HG02571 (cell line): ENCODE data around the gene RAB27A.
"Not testable (repeated sequence)": the region's sequence is repeated elsewhere in the genome, so short reads cannot be mapped to it uniquely, and the experiment has no call there.

Source experiments
- ATAC-seq: cut with Tn5 transposase; IDR thresholded peaks from one replicate; pipeline ENCODE4 v1.9.1; 2021; ENCODE audit warnings: mild to moderate bottlenecking, moderate library complexity; ENCODE audit not compliant: unreplicated experiment

The RAB27A gene

DNA sequence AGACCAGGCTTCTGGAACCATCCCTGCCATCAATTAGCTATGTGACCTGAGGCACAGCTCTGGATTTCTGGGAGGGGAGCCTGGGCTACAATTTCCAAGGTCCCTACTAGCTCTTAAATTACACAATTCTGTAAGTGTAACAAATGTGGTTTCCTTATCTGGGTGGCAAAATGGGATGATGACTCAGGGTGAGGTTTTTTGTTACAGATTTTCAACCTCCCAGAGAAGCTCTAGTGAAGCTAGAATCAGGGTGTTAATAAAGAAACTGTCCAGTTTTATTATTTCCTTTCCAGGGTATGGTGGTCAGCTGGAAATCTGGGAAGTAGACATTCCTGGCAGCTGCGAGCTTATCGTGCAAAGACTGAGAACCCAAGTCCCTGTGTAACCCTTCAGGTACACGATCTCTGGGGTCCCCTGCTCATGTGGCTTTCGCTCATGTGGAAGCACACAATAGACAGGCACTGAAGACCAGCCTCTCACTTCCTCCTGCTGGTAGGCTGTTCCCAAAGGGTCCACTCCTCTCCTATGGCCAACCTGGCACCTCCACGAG, 7.3 kb downstream of the RAB27A start:
- ATAC-seq: no peak

DNA sequence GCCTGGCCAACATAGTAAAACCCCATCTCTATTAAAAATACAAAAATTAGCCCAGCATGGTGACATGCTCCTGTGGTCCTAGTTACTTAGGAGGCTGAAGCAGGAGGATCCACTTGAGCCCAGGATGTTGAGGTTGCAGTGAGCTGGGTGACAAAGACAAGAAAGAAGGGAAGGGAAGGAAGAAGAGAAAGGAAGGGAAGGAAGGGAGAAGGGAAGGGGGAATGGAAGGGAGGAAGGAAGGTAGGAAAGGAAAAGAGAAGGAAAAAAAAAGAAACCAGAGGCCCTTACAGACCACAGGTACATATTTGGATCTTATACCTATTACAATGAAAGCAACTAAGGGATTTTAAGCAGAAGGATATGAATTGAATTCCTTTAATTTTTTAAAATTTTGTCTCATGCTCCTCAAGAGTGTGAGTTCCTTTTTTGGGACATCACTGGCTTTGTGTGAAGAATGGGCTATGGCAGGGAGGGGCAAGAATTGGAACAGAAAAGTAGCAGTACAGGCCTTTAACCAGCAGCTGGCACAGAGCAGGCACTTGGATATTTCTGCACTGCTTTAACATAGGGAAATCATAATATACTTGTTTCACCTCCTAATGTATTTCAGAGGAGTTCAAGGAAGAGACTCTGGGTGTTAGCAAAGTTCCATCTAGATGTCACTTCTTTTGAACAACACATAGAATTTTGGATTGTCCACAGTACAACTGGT, 7.9 kb downstream of the RAB27A start:
- ATAC-seq: no peak

DNA sequence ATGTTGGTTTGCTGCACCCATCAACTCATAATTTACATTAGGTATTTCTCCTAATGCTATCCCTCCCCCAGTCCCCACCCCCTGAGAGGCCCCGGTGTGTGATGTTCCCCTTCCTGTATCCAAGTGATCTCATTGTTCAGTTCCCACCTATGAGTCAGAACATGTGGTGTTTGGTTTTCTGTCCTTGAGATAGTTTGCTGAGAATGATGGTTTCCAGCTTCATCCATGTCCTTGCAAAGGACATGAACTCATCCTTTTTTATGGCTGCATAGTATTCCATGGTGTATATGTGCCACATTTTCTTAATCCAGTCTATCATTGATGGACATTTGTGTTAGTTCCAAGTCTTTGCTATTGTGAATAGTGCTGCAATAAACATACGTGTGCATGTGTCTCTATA, 9.0 kb downstream of the RAB27A start:
- not testable (repeated sequence) for ATAC-seq

DNA sequence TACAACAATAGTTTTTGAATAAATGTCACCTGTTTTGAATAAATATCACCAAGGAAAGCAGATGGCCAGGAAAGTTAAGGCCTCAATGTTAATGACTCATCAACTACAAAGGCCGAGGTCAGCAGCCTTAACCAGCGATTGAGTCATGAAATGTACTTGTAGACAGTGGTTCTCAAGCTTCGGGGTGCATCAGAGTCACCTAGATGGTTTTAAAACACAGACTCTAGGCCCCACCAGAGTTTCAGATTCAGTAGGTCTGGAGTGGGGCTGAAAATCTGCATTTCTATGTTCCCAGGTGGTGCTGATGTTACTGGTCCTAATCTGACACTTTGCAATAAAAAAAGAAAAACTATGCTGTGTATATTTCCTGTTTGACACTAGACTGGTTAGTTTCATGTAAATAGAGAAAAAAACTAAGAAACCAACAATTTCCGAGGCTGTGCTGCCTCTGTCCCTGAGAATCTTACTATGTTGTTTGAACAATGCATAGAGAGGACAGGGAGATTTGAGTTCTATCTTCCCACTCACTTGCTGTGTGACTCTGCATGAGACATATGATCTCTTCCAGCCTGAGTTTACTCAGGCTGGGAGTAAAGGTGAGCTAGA, 9.8 kb downstream of the RAB27A start:
- peak; percentile 74 for ATAC-seq

DNA sequence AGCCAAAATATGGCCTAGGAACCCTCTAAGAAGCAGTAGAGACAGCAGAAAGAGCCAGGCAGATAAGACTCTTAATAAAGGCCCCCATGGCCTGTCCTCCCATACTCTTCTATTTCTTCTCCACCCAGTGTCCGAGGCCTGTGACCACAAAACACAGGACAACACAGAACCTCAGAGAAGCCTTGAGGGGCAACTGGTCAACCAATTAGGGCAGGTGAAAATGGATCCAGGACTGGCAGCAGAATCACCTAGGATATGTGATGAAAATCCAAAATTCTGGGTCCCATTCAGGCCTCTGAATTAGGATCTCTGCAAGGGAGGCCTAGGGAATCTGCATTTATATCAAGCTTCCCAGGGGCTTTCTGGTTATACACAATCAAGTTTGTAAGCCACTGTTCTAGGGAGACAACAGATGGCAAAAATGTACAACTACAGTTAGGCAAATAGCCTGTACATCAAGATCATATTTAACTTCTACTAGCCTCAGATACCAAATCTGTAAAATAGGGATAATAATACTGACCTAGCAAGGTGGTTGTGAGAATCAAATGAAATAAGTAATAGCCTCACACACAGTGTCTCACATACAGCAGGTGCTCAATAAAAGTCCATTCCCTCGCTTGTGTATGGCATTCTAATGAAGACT, 10.4 kb downstream of the RAB27A start:
- ATAC-seq: no peak

DNA sequence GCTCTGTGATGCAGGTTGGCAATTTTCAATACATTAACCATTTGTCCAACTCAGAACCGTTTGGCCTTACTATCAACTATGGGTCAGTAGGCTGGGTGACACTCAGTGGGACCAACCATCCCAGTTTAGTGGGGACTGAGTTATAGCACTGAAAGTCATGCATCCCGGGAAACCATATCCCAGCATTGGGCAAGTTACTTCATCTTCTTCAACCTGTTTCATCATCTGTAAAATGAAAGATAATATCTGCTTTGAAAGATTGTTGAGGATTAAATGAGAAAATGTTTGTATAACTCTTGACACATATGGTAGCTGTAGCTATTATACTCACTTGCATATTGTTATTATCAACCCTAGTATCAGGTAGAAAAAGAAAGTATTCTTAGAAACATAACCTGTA, 11.9 kb downstream of the RAB27A start:
- ATAC-seq: no peak

DNA sequence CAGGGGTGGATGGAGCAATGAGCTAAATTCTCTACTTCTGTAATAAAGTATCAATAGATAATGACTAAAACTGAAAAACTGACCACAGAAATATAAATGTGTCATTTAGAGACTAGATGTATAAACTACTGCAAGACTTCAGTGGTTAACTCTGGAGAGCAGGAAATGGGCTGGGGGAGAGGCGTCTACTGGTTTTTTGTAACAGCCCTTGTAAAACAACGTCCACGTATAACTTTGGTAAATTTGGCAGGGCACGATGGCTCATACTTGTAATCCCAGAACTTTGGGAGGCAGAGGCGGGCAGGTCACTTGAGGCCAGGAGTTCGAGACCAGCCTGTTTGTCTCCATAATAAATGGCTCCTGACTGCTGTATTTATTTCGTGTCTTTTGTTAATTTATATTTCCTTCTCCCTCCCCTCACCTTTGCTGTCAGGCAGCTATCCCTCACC, 12.5 kb downstream of the RAB27A start:
- ATAC-seq: peak; percentile 43

DNA sequence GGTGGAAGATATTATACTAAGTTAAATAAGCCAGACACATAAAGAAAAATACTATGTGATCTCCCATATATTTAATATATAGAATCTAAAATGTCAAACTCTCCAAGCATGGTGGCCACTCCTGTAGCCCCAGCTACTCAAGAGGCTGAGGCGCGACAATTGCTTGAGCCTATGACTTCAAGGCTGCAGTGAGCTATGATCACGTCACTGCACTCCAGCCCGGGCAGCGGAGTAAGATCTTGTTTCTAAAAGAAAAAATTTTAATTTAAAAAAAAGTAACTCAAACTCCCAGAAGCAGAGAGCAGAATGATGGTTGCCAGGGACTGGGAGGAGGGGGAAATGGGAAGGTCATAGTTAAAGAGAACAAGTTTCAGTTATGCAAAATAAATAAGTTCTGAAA, 13.3 kb downstream of the RAB27A start:
- no peak for ATAC-seq

DNA sequence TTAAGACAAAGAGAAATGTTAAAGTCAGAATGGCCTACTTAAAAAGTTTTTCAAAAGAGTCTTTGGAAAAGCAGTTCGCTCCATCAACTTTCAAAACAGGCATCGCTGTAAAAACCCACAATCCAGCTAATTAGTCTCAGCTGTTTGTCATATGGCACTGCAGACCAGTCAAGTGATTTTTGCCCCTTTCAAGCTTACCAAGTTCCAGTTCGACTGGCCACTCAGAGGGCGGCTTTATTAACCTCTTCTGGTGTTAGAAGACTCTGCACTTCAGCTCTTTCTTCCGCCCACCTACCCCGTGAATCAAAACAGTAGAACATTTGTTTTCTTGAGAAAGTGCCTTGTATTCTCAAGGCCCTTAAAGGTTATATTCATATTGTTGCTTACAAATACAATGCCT, 19.3 kb downstream of the RAB27A start:
- no peak for ATAC-seq

DNA sequence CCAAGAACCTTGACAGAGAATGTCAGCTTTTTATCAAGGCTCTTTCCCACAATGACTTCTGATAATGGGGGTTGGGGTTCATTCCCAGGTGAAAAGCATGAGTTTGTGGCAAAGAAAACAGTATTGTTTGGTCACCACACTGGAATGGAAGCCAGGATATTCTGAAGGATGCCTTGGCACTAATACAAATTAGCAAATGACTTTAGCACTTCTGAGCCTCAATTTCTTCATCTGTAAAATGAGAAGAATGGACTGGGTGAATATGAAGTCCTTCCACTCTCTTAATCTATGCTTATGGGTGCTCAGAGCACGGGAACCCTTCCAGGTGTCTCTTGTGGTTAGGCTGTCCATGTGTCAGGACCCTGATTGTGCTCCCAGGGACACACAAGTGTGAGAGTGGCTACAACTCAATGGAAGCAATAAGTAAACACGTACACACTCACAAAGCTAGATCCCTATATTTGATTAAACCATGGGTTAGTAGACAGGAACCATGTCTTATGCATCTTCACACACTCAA, 21.4 kb downstream of the RAB27A start:
- no peak for ATAC-seq

DNA sequence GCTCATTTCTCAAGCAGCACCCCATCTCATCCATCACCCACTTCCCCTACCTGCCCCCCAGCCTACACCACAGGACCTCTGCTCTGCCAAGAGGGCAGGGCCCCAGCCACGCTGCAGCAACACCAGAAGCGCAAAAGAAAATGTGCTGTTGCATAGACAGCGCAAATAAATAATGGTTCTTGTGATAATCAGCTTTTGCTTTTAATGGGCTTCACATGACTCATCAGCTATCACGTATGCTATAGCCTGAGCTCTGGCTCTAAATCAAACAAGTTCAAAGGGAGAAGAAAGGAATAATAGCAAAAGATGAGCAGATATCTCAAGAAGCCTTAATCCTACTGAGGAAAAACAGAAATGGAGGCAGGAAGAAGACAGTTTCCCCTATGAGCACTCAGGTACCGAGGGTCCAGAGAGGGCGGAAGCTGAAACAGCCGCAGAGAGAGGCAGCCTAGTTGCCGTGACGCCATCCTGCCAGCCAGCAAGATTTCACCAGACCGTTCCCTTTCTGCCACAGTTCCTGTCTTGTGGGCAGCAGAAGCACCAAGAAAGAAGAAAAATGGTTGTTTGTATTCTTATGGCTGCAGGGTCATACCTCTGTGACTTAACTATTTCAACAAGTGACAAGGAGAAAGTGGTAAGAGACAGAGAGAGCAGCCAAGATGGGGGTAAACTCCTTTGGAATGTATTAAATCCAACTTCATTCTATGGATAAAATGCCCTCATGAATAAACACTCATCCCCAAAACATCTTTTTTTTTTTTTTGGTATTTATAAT, 22.0 kb downstream of the RAB27A start:
- ATAC-seq: peak; percentile 89

DNA sequence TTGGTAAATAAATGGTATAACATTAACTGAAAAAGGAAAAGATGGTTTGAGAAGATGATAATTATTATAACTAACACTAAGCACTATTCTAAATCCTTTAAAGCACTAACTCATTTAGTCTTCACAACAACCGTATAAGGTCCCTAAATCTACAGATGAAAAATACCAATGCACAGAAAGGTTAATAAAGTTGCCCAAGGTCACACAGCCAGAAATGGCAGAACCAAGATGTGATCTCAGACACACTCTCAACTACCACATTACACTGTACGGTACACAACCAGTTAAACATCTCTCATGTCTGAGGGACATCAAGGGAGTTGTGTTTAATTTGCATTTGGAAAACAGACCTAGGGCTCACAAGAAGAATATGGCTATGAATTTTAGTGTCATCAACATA, 23.1 kb downstream of the RAB27A start:
- no peak for ATAC-seq

DNA sequence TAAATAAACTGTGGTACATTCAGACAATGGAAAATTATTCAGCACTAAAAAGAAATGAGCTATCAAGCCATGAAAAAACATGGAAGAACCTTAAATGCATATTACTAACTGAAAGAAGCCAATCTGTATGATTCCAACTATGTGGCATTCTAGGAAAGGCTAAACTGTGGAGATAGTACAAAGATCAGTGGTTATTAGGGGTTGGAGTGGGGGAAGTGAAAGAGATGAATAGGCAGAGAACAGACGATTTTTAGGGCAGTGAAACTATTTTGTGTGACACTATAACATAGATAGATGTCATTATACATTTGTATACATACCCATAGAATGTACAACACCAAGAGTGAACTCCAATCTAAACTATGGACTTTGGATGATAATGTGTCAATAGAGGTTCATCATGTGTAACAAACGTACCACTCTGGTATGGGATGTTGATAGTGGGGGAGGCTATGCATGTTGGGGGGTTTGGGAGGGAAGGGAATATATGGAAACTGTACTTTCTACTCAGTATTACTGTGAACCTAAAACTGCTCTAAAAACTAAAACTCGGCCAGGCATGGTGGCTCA, 29.0 kb downstream of the RAB27A start:
- no peak for ATAC-seq

DNA sequence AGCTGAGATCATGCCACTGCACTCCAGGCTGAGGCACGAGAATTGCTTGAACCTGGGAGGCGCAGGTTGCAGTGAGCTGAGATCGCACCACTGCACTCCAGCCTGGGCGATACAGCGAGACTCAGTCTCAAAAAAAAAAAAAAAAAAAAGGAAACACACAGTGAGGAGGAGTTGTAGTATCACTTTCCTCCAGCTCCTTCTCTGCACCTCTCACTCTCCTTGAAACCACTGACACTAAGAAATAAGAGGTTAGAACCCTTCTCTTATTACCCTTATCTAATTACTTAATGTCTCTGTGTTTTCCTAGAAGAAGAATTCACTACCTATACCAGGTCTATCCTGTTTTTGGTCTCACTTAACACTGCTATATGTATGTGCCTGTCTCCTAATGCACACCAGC, 31.7 kb downstream of the RAB27A start:
- no peak for ATAC-seq

DNA sequence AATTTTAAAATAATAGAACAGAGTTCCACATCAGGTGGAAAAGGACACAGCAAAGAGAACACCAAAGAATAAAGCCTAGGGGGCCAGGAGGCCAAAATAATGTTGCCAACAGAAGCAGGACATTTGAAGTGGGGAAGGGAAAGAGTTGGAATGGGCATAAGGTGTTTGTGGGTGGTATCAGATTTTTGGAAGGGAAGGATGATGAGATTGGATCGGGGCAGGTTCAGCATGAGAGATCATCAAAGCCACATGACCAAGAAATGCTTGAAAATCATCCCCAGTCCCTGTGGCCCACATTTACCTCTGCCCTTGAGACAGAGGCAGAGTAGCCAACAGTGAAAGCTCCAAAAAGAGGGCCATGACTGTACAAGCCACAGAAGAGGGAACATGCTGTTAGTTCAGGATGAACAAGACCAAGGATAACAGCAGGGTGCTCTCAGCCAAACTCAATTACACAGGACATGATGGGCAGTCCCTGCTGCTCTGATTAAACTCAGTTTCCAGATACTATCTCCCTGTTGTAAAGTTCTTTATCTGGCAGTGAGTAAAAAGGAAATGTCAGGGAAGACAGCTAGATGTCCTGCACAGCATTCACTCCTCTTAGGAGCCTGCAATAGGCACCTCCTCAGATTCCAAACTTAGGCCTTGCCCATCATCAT, 32.5 kb downstream of the RAB27A start:
- ATAC-seq: no peak

DNA sequence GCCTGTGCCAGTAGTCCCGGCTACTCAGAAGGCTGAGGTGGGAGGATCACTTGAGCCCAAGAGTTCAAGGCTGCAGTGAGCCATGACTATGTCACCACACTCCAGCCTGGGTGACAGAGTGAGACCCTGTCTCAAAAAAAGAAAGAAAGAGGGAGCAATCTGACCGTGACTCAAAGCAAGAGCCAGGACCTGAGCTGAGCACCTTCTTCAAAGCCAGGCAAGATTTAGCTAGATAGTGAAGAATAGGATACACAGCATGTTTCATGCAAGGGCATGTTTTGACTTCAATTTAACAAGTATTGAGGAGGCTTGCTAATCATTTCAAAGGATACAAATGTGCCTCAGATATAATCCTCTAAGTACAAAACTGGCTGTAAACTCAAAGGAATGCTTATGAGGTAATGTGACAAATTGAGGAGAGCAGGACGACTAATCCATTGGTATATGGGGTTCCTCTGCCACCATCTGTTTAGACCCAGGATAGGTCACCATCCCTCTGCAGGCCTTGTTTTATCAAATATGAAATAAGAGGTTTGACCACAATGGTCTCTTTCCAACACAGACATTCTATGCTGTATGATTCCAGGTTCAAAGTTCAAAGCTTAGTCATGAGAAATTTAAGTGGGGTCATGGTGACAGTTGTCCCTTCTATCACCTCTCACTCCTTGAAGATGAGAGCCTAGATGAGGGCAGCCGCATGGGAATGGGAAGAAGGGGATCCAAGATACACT, 33.2 kb downstream of the RAB27A start:
- no peak for ATAC-seq

DNA sequence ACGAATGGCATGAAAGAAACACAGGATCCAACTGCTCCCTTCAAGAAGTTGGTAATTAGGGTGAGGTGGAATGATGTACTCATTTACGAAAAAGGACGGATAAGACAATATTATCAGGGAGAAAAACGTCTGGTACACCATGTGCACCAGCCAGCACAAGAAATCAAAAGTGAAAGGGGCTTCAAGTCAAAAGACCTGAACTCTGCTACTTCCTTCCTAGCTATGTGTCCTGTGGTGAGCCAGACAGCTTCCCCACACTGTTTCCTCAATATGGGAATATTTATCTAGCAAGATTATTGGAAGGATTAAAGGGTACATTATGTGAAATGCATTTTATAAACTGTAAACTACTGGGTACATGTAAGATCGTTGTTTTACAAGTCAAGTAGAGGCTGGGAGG, 33.9 kb downstream of the RAB27A start:
- ATAC-seq: no peak

DNA sequence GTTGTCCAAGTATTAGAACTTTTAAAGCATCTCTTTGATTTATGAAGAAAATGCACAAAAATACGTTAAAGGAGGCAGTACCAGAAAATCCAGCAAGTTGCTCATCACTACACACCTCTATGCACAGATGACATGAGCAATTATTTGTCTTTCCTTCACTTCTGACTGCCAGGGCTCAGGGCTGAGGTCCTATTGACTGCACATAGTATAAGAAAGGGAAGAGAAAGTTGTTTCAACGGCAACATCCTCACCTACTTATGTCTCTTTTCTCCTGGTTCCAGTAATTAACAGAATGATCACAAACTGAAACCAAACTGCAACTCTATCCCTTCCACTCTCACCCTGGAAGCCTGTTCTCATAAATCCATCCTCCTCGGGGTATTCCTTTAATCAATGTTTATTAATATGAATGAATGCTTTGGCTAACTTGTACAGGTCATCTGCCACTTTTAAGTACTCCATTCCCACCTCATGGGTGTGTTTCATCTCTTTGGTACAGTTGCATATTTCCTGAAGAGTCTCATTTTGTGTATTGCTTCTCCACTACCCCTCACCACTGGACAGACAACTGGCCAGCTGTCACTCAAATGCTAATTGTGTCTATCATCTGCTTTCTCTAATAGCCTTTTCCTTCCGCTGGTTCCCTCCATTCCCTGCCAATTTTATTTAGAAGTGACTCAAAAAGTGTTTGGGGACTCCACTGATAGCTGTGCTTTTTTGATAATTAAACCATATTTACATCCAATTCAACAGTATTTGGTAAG, 34.5 kb downstream of the RAB27A start:
- peak; percentile 50 for ATAC-seq

DNA sequence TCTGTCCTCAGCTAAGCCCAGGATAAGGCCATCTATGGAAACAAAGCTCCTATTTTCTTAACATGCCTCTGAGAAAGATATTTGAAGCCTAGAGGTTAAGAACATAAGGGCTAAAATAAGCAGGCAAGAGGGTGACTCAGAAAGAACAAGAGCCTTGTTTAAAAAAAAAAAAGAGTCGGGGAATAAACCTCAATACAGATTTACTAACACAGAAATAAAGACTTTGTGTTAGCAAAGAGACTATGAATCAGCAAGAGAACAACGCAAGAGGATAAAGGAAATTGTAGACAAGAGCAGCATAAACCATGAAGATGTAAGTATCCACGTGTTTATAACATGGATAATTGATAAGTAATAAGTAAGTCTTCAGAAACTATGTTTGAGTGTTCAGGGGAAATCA, 36.0 kb downstream of the RAB27A start:
- ATAC-seq: no peak
